Osteocyte (in vitro differentiated cells): ENCODE measurements around the gene GALNTL6. TPM values are rescaled to one million over a fixed set of nuclear protein-coding genes. Genes with fewer than 3 reads are reported as not detected.
"Not testable (repeated sequence)": the region's sequence is repeated elsewhere in the genome, so short reads cannot be mapped to it uniquely, and the experiment has no call there.

ENCODE experiments used
- DNase-seq: peaks from one replicate; pipeline ENCODE4 v3.0.0; 2021; ENCODE audit warnings: mixed read lengths; ENCODE audit not compliant: unreplicated experiment; ENCODE audit errors: extremely low spot score
- H3K27ac Mint-ChIP-seq: one replicate; pipeline ENCODE4 v1.8.0; 2021; ENCODE audit warnings: mild to moderate bottlenecking, mixed read lengths; ENCODE audit not compliant: unreplicated experiment
- H3K27me3 Mint-ChIP-seq: one replicate; pipeline ENCODE4 v1.8.0; 2021; ENCODE audit warnings: mixed read lengths; ENCODE audit not compliant: unreplicated experiment
- H3K36me3 Mint-ChIP-seq: one replicate; pipeline ENCODE4 v1.8.0; 2021; ENCODE audit warnings: mixed read lengths; ENCODE audit not compliant: unreplicated experiment
- H3K4me1 Mint-ChIP-seq: one replicate; pipeline ENCODE4 v1.8.0; 2021; ENCODE audit warnings: mixed read lengths; ENCODE audit not compliant: unreplicated experiment
- H3K4me3 Mint-ChIP-seq: one replicate; pipeline ENCODE4 v1.8.0; 2021; ENCODE audit warnings: mild to moderate bottlenecking, moderate library complexity, mixed read lengths; ENCODE audit not compliant: unreplicated experiment
- H3K9me3 Mint-ChIP-seq: one replicate; pipeline ENCODE4 v1.8.0; 2021; ENCODE audit warnings: mixed read lengths; ENCODE audit not compliant: unreplicated experiment
- total RNA-seq: library from RNA; stranded (reverse); gene quantifications from 2 replicates; pipeline ENCODE4 v1.2.1, GENCODE V29; 2021
- TF ChIP-seq, protein P1 (sequence below): fragments of 200-600 bp; sonication (generic); IDR thresholded peaks from 2 replicates; pipeline ENCODE4 v1.5.0; 2021; ENCODE audit warnings: antibody characterized with exemption, mild to moderate bottlenecking, moderate library complexity

The GALNTL6 gene
- total RNA-seq, 1 donor from 2014 or later = not detected

DNA sequence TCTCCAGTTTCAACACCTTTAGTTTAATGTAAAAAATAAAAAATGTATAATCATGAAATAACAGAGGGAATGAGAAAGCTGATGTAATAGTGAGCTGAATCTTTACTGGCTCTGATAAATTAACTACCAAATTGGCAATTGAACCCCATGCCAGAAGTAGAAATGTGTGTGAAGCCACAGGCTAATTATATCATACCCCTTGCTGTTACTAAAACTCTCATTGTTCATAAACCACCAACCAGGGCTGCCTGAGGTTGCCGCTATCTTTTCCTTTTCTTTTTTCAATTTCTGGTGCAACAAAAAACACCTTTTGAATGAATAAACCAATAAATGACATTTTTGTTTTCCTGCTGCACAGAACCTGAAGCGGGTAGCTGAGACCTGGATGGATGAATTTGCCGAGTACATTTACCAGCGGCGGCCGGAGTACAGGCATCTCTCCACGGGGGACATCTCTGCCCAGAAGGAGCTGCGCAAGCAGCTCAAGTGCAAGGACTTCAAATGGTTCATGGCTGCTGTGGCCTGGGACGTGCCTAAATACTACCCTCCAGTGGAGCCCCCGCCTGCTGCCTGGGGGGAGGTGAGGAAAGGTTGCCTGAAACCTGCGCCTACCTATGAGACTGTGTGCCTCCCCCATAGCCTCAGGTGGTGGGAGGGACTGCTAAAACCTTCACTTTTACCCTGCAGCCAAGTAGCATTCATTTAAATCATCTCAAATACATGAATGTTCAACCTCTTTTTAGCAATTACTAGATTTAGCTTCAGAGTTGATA is 1138.7 kb downstream of the GALNTL6 start:
- H3K36me3 Mint-ChIP-seq = no peaks in the 10 kb centered on the region
- H3K27me3 Mint-ChIP-seq = peaks cover 27% of the 10 kb centered on the region
- H3K27ac Mint-ChIP-seq = no peak overlapping the region
- no peak overlapping the region for H3K4me3 Mint-ChIP-seq
- no peaks in the 10 kb centered on the region for H3K9me3 Mint-ChIP-seq
- no peak for DNase-seq
- H3K4me1 Mint-ChIP-seq = peaks cover 12% of the 10 kb centered on the region
- TF ChIP-seq, protein P1, sequence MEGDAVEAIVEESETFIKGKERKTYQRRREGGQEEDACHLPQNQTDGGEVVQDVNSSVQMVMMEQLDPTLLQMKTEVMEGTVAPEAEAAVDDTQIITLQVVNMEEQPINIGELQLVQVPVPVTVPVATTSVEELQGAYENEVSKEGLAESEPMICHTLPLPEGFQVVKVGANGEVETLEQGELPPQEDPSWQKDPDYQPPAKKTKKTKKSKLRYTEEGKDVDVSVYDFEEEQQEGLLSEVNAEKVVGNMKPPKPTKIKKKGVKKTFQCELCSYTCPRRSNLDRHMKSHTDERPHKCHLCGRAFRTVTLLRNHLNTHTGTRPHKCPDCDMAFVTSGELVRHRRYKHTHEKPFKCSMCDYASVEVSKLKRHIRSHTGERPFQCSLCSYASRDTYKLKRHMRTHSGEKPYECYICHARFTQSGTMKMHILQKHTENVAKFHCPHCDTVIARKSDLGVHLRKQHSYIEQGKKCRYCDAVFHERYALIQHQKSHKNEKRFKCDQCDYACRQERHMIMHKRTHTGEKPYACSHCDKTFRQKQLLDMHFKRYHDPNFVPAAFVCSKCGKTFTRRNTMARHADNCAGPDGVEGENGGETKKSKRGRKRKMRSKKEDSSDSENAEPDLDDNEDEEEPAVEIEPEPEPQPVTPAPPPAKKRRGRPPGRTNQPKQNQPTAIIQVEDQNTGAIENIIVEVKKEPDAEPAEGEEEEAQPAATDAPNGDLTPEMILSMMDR = no peak

DNA sequence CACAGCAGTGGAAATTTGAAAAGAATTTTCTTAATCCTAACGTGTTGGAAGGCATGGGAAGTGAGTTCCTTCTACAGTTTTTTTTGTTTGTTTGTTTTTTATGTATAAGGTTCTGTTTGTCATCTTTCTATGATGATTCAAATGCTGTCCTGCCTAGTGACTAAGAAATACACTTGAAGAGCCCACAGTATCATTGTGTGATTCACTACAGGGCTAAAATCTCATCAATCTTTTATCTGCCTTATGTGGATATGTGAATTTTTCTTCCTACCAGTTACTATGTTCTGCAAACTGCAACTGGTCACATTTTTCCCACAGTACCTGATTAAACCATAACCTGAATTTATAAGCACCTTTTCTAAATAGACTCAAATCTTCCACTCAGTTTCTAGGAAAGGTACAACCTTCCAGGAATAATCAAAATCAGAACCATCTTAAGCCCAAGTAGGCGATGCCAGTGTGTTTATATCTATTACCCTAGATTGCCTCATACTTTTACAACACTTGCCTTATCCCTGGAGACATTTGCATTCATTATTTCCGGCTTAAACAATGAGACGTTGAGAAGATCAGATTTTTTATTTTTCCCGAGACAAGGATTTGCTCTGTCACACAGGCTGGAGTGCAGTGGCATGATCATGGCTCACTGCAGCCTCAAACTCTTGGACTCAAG is 1140.8 kb downstream of the GALNTL6 start:
- H3K27me3 Mint-ChIP-seq = peaks cover 17% of the 10 kb centered on the region
- H3K36me3 Mint-ChIP-seq = no peaks in the 10 kb centered on the region
- H3K27ac Mint-ChIP-seq = no peak overlapping the region
- DNase-seq = no peak
- no peaks in the 10 kb centered on the region for H3K9me3 Mint-ChIP-seq
- TF ChIP-seq, protein P1 = no peak
- no peaks in the 10 kb centered on the region for H3K4me1 Mint-ChIP-seq
- no peak overlapping the region for H3K4me3 Mint-ChIP-seq

DNA sequence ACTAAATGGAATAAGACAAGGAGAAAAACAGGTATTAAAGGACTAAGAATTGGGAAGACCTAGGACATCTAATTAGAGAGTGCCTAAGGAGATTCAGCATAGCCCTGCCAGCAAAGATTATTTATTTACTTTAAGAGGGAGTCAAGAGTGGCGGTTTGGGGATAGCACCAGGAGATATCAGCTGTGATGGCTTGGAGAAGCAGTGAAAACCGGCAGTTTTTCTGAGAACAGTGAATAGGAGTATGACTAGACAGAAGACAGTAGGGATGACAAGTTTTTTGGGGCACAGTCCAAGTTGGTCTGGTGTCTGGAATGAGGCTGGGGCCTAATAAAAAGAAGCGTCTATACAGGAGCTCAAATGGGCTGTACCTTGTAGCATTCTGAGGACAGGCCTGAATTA is 1143.1 kb downstream of the GALNTL6 start:
- H3K9me3 Mint-ChIP-seq, H3K36me3 Mint-ChIP-seq, H3K4me3 Mint-ChIP-seq, H3K27ac Mint-ChIP-seq, H3K4me1 Mint-ChIP-seq, DNase-seq: not testable (repeated sequence)
- peaks cover 15% of the 10 kb centered on the region for H3K27me3 Mint-ChIP-seq

DNA sequence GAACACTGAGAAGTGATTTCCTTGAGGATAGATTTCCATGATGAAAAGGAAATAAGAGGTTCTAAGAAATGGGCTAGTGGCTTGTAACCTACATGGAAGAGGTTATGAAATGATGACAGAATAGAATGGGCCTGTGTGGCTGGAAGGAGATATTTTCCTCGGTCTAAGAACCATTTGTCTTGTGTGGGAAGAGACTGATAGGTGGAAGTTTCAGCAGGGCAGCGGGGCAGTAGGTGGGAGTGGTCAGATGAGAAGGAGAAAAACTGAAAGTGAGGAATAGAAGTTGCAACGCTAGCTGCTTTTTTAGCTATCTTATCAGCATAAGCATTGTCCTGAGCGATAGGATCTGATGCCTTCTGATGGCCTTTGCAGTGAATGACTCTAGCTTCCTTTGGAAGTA is 1144.0 kb downstream of the GALNTL6 start:
- Mint-ChIP-seq H3K27ac (no peak overlapping the region), H3K4me1 (no peaks in the 10 kb centered on the region), H3K4me3 (no peak overlapping the region), H3K9me3 (no peaks in the 10 kb centered on the region), H3K27me3 (peaks cover 16% of the 10 kb centered on the region), H3K36me3 (no peaks in the 10 kb centered on the region)
- no peak for DNase-seq
- TF ChIP-seq, protein P1 = no peak

DNA sequence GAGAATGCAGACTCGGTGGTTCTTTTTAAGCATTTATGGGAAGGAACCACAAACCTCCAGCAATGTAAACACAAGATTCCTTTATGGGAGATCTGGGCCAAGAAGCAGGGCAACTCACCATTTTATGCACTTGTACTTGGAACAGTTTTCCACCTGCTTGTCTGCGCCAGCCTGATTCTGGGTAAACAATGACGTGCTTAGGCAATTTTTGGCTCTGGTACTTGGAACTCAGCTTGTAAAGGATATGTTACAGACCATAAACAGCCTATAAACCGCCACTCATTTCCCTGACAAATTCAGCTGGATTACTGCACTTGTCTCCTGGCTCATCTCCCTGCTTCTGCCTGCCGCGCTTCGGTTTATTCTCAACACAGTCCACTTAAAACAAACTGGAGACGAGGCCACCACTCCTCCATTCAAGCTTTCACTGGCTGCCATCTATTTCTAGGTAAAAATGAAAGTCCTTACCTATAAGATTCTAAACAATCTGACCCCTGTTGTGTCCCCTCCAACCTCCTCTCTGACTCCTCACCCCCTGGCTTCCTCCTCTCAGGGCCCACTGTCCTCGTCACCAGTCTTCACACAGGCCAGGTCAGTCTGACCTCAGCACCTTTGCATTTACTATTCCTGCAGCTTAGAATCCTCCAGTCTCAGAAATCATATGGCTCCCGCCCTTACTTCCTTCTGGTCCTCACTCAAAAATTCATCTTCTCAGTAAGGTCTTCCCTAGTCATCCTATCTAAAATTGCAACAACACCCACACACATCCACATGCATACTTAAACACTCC is 1149.6 kb downstream of the GALNTL6 start:
- no peaks in the 10 kb centered on the region for H3K4me1 Mint-ChIP-seq
- TF ChIP-seq, protein P1 = no peak
- H3K9me3 Mint-ChIP-seq = no peaks in the 10 kb centered on the region
- no peaks in the 10 kb centered on the region for H3K36me3 Mint-ChIP-seq
- H3K4me3 Mint-ChIP-seq = no peak overlapping the region
- DNase-seq = no peak
- H3K27me3 Mint-ChIP-seq = peaks cover 36% of the 10 kb centered on the region
- no peak overlapping the region for H3K27ac Mint-ChIP-seq
